Left lobe of liver (tissue), 2 donors: ENCODE data around the gene IL31RA. TPM values are rescaled to one million over a fixed set of nuclear protein-coding genes. Genes with fewer than 3 reads are reported as not detected.
"Not testable (repeated sequence)": the region's sequence is repeated elsewhere in the genome, so short reads cannot be mapped to it uniquely, and the experiment has no call there.

Experiments used
- ATAC-seq: fragments of 200-7000 bp; cut with Tn5 transposase; one replicate; pipeline ENCODE4 v1.9.1; 2020; ENCODE audit warnings: mild to moderate bottlenecking, moderate library complexity
- DNase-seq: peaks from one replicate; pipeline ENCODE4 v3.0.0-alpha.2; 2020; ENCODE audit warnings: low spot score
- total RNA-seq: library from RNA; stranded (reverse); gene quantifications from one replicate; pipeline ENCODE4 v1.2.1, GENCODE V29; 2021
- donor health status: DM: no; HTN: no; CAD: no; lungs with moderate emphysema.
- donor health status: DM: no; HTN: yes; CAD: no.

IL31RA gene
- not detected for total RNA-seq

- no peak for ATAC-seq
- no peak for DNase-seq
Measured at GRCh38 chr5:55850839-55851674, at the start of gene IL31RA. IL31RA (plus strand) TSS chr5:55851357; CDS start chr5:55851571, 214 bp downstream.

DNA sequence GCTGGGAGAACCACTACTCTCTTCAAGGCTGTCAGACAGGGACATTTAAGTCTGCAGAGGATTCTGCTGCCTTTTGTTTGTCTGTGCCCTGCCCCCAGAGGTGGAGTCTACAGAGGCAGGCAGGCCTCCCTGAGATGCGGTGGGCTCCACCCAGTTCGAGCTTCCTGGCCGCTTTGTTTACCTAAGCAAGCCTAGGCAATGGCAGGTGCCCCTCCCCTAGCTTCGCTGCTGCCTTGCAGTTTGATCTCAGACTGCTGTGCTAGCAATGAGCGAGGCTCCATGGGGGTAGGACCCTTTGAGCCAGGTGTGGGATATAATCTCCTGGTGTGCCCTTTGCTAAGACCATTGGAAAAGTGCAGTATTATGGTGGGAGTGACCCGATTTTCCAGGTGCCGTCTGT lies 42.3 kb upstream of the IL31RA start:
- not testable (repeated sequence) for DNase-seq, ATAC-seq

DNA sequence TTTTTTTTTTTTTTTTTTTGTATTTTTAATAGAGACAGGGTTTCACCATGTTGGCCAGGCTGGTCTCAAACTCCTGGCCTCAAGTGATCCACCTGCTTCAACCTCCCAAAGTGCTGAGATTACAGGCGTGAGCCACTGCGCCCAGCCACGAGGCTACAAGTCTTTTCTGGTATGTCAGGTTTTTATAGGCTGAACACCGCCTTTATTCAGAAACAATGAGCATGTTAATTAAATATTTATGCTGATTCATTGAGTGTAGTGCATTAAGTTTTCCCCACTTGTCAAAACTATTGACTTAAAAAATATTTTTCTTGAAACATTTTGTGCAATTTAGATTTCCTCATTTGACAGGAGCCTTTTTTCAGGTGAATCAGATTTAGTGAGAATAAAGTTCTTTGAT lies 35.2 kb upstream of the IL31RA start:
- not testable (repeated sequence) for ATAC-seq, DNase-seq

- DNase-seq: no peak
- ATAC-seq: no peak
Measured at GRCh38 chr5:55816342-55816741, 34.8 kb upstream of the IL31RA start.

DNA sequence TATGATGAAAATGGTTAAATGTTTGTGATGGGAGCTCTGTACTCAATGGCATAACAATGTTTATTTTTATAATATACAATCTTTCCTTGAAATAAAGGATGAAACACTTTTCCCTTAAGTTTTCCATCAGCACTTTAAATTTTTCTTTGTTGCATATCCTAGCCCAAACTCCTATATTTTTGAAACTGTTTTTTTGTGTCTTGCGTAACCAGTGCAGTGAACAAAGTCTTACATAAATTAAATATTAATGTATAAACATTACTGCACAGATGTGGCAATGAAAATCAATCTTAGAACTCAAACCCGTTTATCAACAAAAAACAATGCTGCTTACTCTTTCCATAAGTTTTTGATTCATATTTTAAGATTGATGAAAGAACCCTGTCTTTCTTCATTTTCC lies 34.1 kb upstream of the IL31RA start:
- ATAC-seq (no peak), DNase-seq (no peak)

DNA sequence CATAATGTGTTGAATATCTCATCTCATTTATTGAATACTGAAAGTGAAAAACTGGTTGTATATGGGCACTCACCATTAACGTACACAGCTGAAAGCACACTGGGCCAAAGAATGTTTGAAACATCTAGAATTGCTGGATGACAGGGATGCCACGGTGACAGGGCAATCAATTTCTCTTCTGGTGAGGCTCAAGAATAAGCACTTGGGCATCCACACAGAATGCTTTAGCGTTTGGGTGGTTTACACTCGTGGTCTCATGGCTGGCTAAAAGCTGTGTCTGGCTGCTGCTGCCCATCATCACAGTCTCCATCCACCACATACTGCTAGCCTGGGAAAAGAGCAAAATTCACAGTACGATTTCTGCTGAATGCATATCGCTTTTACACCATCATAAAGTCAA lies 30.7 kb upstream of the IL31RA start:
- no peak for ATAC-seq
- no peak for DNase-seq

- ATAC-seq (peak; percentile 63), DNase-seq (no peak)
Measured at GRCh38 chr5:55821731-55822512, 29.2 kb upstream of the IL31RA start.

DNA sequence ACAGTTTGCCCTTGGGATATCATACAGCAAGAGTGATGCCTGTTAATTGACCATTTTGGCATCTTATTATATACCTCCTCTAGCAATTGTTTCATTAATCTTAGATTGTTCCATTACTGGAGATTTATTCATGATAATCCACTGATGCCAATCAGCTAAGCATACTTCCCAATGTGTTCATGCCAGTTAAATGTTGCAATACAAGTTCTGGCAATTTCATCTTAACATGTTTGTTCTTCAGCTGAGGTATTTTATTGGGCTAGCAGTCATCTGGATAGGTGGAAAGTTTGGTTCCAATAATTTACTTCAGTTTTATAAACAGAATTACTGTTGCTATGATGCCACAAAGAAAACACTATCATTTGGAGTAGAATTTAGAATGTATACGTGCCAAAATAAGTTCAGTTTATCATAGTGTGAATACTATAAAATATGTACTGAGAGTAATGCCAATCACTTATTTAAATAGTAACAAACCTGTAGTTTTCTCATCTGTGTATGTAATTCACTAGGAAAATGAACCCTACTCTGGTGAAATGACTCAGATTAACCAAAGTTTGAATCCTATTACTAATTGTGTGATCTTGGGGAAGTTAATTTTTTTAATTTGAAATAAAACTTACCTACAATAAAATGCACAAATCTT lies 27.9 kb upstream of the IL31RA start:
- ATAC-seq (peak; percentile 92), DNase-seq (no peak)

- no peak for ATAC-seq
- no peak for DNase-seq
Measured at GRCh38 chr5:55829956-55830355, 21.2 kb upstream of the IL31RA start.

DNA sequence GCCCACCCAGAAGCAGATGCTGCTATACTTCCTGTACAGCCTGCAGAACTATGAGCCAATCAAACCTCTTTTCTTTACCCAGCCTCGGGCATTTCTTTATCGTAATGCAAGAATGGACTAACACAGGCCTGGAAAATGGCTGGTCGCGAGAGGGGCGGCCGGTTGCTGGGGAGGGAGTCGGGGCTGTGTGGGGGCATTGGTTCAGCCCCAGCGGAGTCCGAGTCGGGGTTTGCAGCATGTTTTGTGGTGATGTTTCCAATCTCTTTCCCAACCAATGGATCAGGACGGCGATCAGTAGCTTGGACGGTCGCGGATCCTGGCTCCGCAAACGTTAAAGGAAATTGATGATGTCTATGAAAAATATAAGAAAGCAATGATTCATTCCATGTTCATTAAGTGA lies 18.7 kb upstream of the IL31RA start:
- ATAC-seq (no peak), DNase-seq (no peak)

- ATAC-seq: no peak
- DNase-seq: no peak
Measured at GRCh38 chr5:55836191-55836590, 15.0 kb upstream of the IL31RA start.

GRCh38 chr5:55841976-55842375 lies 9.2 kb upstream of the IL31RA start:
- DNase-seq (no peak), ATAC-seq (no peak)

- no peak for ATAC-seq
- no peak for DNase-seq
Measured at GRCh38 chr5:55847837-55848236, 3.3 kb upstream of the IL31RA start.

DNA sequence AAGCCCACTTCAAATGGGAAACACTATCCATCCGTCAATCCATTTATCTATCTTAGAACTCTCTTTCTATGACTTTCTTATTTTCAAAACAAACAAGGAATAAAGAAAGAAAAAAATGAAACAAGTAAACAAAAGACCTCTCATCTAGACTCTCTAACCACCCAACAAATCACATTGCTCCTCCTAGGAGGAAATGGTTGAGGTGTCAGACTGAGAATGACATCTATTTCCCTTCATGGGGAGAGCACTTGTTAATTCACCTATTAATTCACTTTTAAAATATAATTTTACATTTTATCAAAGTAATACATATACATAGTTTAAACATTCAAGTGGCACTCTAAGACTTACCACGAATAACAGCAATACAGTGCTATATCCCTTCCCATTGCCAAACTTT lies 2.4 kb upstream of the IL31RA start:
- ATAC-seq (no peak), DNase-seq (no peak)

- DNase-seq (no peak), ATAC-seq (no peak)
Measured at GRCh38 chr5:55851675-55851979, 470 bp downstream of the IL31RA start.

DNA sequence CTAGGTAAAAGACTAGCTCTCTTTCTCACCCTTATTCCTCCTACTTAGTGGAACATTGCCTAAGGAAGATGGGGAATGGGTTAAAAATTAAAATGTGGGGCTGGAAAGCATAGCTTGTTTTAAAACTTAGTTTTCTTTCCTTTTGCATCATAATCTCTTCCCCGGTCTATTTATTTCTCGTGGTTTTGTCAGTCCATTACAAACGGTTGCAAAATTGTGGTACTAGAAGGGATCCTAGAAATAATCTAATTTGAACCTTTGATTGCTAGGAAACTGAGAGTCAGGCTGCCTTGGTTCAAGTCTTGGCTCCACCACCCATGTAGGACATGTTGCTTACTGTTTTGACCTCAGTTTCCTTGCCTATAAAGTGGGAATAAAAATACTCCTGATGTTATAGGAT lies 1.3 kb downstream of the IL31RA start:
- ATAC-seq (no peak), DNase-seq (no peak)

DNA sequence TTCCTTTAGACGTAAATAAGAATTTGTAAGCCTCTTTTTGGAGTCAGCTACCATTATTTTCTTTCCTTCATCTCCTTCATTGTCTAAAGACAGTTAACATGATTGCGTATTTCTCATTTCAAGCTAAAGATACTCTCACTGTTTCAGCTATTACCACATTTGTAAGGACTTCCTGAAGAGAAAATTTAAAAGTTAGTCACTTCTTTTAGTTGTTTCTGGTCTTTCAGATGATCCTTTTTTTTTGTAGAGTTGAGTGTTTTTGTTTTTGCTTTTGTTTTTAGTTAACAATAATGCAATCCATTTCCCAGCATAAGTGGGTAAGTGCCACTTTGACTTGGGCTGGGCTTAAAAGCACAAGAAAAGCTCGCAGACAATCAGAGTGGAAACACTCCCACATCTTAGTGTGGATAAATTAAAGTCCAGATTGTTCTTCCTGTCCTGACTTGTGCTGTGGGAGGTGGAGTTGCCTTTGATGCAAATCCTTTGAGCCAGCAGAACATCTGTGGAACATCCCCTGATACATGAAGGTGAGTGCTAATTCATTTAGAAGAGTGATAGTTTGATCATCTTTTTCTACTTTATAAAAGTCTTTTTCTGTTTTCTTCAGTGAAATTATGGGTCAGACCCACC lies 2.0 kb downstream of the IL31RA start:
- ATAC-seq (no peak), DNase-seq (no peak)

DNA sequence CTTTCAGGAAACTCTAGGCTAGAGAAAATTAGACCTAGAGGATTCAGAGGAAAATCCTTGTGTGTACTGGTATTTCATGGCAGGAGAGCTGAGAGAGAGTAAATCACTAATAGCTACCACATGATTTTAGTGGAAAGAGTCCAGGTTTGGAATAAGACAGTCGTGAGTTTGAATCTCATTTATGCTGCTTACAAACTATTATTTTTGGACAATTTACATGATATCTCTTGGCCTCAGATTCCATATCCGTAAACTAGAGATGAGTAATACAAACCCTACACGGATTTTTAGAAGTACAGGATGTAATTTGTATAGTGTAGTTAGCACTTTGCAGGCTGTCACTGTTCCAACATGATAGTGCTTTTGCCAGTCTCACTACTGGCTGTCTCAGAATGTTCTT lies 2.7 kb downstream of the IL31RA start:
- no peak for DNase-seq
- no peak for ATAC-seq

- no peak for ATAC-seq
- no peak for DNase-seq
Measured at GRCh38 chr5:55855509-55855908, 4.4 kb downstream of the IL31RA start.

- ATAC-seq: no peak
- DNase-seq: no peak
Measured at GRCh38 chr5:55856516-55857246, 5.5 kb downstream of the IL31RA start.

- DNase-seq (no peak), ATAC-seq (no peak)
Measured at GRCh38 chr5:55857247-55857640, 6.1 kb downstream of the IL31RA start.
